ENCODE data around the gene ZNF391. TPM values are rescaled to one million over a fixed set of nuclear protein-coding genes. Genes with fewer than 3 reads are reported as not detected.
"Not testable (repeated sequence)": the region's sequence is repeated elsewhere in the genome, so short reads cannot be mapped to it uniquely, and the experiment has no call there.

The ZNF391 gene
- total RNA-seq, result 2.9 TPM

DNA sequence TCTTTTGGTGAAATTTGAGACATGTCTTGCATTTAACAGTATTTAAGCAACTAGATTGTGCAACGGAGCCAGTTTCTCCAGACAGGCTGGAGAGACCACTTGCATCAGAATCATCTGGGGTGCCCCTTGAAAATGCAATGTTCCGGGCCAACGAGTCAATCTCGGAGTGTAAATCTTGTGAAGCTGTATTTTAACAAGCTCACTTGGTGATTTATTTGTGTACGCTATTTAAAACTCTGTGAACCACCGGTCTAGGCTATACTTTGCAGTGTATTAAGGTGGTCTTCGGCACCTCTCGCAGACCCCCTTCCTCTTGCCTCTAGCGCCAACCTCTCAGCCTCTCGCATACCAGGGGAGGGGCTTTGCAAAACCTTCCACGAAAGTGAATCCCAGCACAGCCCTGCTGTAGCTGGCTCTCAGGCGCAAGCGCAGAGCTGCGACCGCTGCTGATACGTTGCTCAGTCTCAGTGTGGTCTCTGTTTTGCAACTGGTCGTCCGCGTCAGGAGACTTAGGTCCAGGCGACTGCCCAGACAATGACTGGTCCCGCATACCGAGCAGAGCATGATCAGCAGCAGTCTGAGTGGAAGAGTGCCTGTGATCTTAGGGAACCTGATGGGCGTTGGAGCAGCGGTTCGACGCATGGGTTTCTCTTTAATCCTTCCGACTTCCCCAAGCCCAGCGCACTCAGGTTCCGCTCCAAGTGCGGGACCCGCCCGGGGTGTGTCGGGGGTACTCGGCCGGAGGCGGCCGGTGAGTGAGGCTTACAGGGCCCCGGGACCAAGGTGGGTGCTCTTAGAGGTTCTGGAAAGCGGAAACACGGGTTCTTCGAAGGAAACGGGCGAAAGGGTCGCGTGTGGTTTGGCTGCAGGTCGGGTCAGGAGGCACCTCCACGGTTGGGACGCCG, at the start of gene ZNF391:
Gene ZNF391, plus strand, starts transcription at position 467 of the 905 bp plus-strand sequence. CDS start 11,612 bp downstream, outside the sequence.
- DNase-seq (ENCODE audit: low spot score in 2 of 2) (peak; percentile 63 to 75), FAIRE-seq (no peak)

DNA sequence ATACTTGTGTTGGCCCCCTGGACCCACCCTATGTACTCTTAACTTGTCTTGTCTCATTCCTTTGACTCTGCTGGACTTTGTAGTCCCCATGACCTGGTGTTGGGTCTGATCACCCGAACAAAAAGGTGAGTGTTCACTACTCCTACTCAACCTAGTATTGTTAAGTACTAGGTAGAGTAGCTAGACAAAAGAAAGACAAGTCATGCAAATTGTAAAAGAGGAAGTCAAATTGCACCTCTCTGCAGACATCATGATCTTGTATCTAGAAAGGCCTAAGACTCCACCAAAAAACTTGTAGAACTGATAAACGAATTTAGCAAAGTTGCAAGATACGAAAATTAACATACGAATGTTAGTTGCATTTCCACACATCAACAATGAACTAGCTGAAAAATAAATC, 35.7 kb upstream of the ZNF391 start:
- FAIRE-seq (no peak), DNase-seq (ENCODE audit: low spot score in 2 of 2) (no peak)

DNA sequence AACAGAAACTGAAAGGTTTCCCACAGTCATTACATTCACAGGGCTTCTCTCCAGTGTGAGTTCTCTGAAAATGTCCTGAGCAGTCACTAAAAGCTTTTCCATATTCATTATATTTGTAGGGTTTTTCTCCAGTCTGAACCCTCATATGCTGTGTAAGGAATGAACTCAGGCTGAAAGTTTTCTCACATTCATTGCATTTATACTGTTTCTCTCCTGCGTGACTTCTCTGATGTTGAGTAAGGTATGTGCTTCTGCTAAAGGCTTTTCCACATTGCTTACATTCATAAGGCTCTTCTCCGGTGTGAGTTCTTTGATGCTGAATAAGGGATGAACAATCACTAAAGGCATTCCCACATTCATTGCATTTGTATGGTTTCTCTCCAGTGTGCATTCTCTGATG, 29.8 kb upstream of the ZNF391 start:
- DNase-seq (ENCODE audit: low spot score in 2 of 2) (no peak), FAIRE-seq (no peak)

DNA sequence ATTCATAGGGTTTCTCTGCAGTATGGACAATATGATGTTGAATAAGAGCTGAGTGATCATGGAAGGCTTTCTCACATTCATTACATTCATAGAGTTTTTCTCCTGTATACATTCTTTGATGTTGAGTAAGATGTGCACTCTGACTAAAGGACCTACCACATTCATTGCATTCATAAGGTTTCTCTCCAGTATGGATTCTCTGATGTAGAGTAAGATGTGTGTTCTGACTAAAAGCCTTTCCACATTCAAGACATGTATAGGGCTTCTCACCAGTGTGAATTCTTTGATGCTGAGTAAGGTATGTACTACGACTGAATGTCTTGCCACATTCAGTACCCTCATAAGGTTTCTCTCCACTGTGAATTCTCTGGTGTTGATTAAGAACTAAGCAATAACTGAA, 29.3 kb upstream of the ZNF391 start:
- no peak for DNase-seq (ENCODE audit: low spot score in 2 of 2)
- no peak for FAIRE-seq

DNA sequence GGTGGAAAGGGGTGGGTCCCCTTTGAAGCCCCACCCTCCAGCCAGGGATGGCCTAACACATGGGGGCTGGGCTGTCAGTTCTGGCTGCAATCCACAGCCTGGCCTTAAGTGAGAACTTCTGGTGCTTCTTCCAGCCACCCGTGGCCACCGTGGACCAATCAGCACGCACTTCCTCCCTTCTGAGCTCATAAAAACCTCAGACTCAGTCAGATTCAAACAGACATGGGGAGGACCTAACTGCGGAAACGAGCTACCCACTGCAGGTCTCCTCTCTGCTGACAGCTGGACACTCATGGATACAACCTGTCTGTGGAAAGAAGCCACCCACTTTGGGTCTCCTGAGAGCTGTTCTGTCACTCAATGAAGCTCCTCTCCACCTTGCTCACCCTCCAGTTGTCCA, 20.4 kb upstream of the ZNF391 start:
- no peak for FAIRE-seq

DNA sequence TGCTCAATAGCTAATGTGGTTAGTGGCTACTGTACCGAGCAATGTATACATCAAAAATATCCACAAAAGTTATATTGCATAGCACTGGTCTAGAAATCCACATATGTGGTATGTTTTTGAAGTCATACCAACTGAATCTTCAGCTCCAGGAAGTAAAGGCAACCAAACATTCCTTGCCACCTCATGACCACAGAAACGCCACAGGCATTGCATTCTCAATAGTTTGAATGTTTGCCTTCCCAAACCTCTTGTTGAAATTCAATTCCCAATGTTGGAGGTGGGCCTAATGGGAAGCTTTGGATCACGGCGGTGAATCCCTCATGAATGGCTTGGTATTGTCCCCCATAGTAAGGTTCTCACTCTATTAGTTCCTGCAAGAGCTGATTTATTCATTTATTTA, 18.2 kb upstream of the ZNF391 start:
- DNase-seq (ENCODE audit: low spot score in 2 of 2), result no peak
- FAIRE-seq, result no peak

More for the DNA sequence above, 20.4 kb upstream of the ZNF391 start:
- no peak for DNase-seq (ENCODE audit: low spot score in 2 of 2)

DNA sequence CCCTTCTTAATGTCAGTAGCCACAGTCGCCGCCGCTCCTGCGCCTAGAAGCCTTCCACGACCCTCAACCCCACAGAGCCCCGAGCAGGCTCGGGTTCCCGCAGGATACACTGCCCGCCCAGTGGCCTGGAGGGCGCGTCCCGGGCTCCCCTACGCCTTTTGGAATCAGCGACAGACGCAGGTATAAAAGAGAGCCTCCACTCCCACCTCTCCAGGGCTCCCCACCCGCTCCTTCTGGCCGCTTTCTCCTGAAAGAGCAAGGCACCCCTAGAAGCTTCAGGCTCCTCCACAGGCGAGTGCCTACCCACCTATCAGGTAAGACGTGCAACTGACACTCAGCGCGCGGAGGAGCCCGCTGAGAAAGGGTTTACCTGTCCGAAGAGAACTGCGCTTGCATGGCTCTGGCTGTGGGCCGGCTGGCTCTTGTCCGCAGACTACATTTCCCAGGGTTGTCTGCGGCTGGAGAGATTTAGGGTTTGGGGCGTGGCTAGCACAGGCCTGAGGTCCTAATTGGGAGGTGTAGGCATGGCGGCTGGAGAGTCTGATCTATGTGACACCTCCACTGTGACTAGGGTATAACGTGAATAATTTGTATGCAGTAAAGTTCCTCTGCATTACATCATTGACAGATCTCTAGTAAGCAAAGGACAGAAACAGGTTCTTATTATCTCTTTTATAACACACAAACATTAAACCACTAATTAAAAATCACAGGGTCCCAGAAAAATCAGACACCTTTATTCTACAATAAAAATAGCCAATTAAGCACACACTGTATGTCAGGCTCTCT, 13.5 kb upstream of the ZNF391 start:
- FAIRE-seq, result no peak
- peak; percentile 42 to 67 for DNase-seq (ENCODE audit: low spot score in 2 of 2)

DNA sequence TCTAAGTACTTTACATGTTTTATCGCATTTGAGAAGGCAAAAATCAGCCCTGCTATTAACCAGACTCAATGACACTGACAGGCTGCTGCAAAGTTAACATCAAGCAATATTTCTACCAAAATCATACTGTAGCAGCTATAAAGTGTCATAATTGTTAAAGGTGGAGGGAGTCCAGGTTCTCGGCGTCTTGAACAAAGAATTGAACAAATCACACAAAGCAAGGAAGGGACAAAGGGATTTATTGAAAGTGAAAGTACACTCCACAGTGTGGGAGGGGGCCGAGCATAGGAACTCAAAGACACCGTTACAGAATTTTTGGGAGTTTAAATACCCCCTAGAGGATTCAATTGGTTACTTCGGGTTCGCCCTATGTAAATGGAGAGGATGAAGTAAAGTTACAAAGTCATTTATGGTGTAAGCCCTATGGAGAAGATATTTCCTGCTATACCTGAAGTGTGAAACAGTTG, 12.9 kb upstream of the ZNF391 start:
- DNase-seq (ENCODE audit: low spot score in 2 of 2) (no peak), FAIRE-seq (no peak)

DNA sequence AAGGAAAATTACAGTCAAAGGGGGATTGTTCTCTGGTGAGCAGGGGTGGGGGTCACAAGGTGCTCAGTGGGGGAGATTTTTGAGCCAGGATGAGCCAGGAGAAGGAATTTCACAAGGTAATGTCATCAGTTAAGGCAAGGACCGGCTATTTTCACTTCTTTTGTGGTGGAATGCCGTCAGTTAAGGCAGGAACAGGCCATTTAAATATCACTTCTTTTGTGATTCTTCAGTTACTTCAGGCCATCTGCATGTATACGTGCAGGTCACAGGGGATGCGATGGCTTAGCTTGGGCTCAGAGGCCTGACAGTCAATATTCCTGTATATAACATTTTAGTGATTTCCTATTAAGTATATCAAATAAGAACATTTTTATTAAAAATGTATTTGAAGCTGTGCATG, 10.2 kb upstream of the ZNF391 start:
- not testable (repeated sequence) for FAIRE-seq; DNase-seq (ENCODE audit: low spot score in 2 of 2)

DNA sequence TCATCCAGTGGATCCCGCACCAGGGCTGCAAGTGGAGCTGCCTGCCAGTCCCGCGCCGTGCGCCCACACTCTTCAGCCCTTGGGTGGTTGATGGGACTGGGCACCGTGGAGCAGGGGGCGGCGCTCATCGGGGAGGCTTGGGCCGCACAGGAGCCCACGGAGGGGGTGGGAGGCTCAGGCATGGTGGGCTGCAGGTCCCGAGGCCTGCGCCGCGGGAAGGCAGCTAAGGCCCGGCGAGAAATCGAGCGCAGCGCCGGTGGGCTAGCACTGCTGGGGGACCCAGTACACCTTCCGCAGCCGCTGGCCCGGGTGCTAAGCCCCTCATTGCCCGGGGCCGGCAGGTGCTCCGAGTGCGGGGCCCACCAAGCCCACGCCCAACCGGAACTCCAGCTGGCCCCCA, 7.6 kb upstream of the ZNF391 start:
- DNase-seq (ENCODE audit: low spot score in 2 of 2); FAIRE-seq: not testable (repeated sequence)

DNA sequence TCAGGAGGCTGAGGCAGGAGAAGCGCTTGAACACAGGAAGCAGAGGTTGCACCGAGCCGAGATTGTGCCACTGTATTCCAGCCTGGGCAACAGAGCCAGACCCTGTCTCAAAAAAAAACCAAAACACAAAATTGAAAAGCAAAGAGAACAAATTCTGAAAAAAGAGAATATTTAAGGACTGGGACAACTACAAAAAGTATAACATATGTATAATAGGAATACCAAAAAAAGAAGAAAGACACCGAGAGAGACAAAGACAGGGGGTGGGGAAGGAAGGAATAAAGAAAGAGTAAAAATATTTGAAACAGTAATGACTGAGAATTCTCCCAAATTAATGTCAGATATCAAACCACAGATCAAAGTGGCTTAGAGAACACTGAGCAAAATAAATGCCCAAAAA, 5.5 kb upstream of the ZNF391 start:
- FAIRE-seq (no peak), DNase-seq (ENCODE audit: low spot score in 2 of 2) (no peak)

DNA sequence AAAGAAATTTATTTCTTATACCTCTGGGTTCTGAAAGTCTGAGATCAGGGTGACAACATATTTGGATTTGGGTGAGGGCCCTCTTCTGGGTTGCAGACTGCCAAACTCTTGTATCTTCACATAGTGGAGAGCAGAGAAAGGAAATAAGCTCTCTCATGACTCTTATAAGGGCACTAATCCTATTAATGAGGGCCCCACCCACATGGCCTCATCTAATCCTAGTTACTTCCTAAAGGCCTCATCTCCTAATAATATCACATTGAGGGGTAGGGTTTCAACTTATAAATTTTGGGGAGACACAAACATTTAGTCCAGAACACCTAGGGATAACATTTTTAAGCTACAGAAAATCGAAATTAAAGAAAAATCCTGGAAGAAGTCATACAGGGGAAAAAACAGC, 5.1 kb upstream of the ZNF391 start:
- DNase-seq (ENCODE audit: low spot score in 2 of 2) (no peak), FAIRE-seq (no peak)

DNA sequence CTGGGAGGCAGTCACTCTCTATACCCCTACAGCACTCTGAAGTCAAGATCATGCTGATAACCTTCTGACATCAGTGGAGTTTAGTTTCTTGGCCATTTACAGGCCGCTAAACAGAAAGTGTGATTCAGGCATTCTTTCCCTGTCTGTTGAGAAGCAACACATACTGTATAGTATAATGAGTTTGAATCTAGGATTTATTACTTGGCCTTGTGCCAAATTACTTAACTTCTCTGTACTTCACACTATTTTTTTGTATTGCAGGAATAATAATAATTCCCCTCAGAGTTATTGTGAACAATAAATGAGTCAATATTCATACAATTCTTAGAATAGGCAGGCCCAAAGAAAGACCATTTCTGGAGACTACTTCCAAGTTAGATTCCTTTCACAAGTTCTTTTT, 4.1 kb downstream of the ZNF391 start:
- FAIRE-seq (no peak), DNase-seq (ENCODE audit: low spot score in 2 of 2) (no peak)

DNA sequence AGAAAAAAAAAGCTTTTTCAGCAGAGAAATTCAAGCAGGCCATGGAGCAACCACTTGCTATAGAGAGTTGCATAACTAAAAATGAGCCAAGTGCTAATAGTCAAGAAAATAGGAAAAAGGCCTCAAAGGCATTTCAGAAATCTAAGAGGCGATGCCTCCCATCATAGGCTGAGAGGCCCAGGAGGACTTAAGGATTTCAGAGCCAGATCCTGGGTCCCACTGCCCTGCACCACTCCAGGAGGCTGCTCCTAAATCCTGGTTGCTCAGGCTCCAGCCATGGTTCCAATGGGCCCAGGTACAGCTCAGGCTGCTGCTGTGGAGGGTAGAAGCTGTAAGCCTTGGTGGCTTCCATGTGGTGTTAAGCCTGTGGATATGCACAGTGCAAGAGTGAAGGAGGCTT, 5.5 kb downstream of the ZNF391 start:
- DNase-seq (ENCODE audit: low spot score in 2 of 2) (no peak), FAIRE-seq (no peak)

DNA sequence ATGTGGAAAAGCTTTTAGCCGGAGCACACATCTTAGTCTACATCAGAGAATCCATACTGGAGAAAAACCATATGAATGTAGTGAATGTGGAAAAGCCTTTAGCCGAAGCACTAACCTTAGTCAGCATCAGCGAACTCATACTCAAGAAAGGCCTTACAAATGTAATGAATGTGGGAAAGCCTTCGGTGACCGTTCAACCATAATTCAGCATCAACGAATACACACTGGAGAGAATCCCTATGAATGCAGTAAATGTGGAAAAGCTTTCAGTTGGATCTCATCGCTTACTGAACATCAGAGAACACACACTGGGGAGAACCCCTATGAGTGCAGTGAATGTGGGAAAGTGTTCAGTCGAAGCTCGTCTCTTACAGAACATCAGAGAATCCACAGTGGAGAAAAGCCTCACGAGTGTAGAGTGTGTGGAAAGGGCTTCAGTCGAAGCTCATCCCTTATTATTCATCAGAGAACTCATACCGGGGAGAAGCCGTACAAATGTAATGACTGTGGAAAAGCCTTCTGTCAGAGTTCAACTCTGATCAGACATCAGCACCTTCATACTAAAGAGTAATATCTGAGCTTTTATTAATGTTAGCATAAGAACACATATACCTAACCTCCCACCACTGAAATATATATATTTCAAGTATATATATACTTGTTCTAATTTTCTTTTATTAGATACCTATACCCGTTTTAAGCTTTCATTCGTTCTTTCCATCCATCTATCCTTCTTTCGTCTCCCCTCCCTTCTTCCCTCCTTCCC, 12.5 kb downstream of the ZNF391 start:
- FAIRE-seq (no peak), DNase-seq (ENCODE audit: low spot score in 2 of 2) (no peak)

DNA sequence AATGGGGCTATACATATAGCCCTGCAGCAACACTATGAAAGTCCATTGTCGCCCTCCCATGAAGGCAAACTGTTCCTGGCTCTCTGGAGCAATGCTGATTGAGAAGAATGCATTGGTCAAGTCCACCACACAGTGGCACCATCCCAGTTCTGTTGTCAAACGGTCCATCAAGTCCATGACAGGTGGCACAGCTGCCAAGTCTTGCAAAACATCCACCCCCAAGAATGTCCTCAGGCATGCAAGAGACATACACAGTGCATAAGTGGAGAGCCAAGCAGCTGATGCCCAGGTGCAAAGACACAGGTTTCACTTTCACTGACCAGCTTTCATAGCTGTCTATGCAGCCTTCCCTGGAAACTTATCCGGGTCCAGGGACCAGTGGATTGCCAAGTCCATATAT, 17.5 kb downstream of the ZNF391 start:
- FAIRE-seq, result no peak
- no peak for DNase-seq (ENCODE audit: low spot score in 2 of 2)

DNA sequence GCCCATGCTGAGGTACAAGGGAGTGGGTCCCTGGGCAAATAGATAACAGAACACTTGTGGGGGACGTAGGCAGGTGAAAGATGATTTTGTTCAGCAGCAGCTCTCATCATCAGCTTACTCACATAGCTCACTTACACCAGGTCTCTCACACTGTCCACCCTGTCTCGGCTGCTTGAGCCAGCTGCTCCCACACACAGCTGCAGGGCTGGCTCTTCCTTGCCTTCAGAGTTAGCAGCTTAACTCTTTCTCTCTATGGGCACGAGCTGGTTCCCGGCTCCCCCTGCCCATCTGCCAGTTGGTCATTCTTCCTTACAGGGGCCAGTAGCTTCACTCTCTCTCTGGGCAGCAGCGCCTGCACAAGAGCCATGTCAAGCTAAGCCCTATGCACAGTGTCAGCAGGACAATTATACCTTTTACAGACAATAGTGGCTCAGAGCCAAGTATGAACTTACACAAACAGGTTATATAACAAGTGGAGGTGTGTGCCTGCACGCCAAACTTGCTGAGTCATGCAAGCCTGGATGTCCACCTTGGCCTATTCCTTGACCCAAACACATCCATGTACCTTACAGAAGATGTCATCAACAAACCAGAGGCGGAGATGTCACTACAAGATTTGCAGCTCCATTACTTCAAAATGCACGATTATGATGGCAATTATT, 18.7 kb downstream of the ZNF391 start:
- FAIRE-seq (no peak), DNase-seq (ENCODE audit: low spot score in 2 of 2) (no peak)

DNA sequence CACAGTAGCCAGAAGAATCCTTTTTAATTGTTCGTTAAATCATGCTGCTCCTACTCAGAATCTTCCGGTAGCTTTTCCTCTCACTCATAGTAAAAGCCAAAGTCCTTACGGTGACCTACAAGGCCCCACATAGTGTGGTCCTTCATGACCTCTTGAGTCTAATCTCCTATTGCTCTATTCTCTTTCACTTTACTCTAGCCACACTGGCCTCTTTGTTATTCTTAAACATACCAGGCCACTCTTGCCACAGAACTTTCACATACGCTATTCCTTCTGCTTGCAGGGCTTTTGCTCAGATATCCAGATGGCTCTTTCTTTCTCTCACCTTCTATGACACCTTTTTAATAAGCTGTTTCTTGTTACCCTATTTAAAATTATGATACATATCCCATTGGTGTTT, 25.7 kb downstream of the ZNF391 start:
- DNase-seq (ENCODE audit: low spot score in 2 of 2), result no peak
- FAIRE-seq, result no peak

DNA sequence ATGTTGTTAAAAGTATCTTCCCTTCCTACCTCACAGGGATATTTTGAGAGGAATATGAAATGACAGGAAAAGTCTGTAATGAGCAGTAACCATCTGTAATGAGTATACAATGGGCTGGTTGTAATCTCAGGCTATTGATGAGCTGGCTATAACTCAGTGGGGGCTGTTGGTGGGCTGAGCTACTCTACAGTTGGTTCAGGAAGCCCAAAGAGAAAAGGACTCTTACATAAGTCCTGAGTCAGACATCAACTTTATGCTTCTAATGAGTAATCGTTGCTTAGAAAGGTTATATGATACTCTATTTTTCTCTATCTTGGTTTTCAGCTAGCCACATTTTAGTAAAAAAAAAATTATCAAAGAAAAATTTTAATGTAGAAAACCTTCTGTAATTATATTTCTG, 26.4 kb downstream of the ZNF391 start:
- no peak for FAIRE-seq
- no peak for DNase-seq (ENCODE audit: low spot score in 2 of 2)

DNA sequence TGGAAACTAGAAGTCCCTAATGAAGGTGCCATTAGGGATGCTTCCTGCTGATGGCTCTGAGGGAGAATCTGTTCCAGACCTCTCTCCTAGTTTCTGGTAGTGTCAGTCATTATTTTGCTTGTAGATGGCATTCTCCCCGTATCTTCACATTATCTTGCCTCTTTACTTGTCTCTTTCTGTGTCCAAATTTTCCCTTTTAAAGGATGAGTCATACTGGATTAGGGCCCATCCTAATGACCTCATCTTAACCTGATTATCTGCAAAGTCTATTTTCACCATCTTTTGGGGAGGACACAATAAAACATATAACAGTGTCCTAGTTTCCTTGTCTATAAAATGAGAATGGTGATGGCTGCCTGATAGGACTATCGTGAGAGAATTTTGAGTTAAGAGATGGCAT, 27.3 kb downstream of the ZNF391 start:
- FAIRE-seq (no peak), DNase-seq (ENCODE audit: low spot score in 2 of 2) (no peak)
